Measurements from ENCODE around the gene PEMT. TPM values are rescaled to one million over a fixed set of nuclear protein-coding genes. Genes with fewer than 3 reads are reported as not detected.

The PEMT gene
- total and polyA plus RNA-seq, 2 of the 8 experiments (the other 6 are each of a cell fraction or from before 2014, with no cell fraction given): 42.0 to 118 TPM

- no peaks in the 10 kb centered on the region for H3K79me2 ChIP-seq (ENCODE audit: control insufficient read depth in 1 of 2, insufficient read depth in 2 of 2, low read length in 2 of 2)
- FAIRE-seq: no peak
- no peak overlapping the region for H3K14ac ChIP-seq (ENCODE audit: insufficient read length)
- no peaks in the 10 kb centered on the region for H3K36me3 ChIP-seq (ENCODE audit: control insufficient read depth in 2 of 4, insufficient read depth in 4 of 4, low read length in 3 of 4)
- H4K8ac ChIP-seq (ENCODE audit: extremely low read depth, insufficient read depth, low read length): no peak overlapping the region
- 0 out of 2 replicates have a peak overlapping the region, but pooled peaks have one; percentile 35 for H2BK12ac ChIP-seq (ENCODE audit: low read depth, low read length)
- H2BK20ac ChIP-seq (ENCODE audit: low read length): no peak overlapping the region
- no peak overlapping the region for H2AK5ac ChIP-seq (ENCODE audit: low read depth, low read length)
- H3K4me2 ChIP-seq (ENCODE audit: insufficient read depth in 1 of 2, low read depth in 2 of 2, low read length in 2 of 2): no peak overlapping the region
- H4K91ac ChIP-seq (replicated peaks; ENCODE audit: insufficient read length, low read length): no peak overlapping the region
- H3K4ac ChIP-seq (replicated peaks; ENCODE audit: insufficient read length, low read depth, low read length): no peak overlapping the region
- peaks cover 6% of the 10 kb centered on the region; the same call in 1 of the 2 replicates for H3K23me2 ChIP-seq (ENCODE audit: low read depth, low read length)
- no peak overlapping the region for H4K5ac ChIP-seq (ENCODE audit: insufficient read length, low read depth, low read length)
- H2BK5ac ChIP-seq (ENCODE audit: low read depth, low read length): no peak overlapping the region
- ChIA-PET CTCF (ENCODE audit: partially characterized antibody) (interaction anchor here (0.8 to 6.4 kb wide), 9 partner anchors 9 to 146 kb away, joined by 3 to 47 read pairs (median 4); no protein-coding TSS in a partner anchor), POLR2A (ENCODE audit: partially characterized antibody) (no interaction called here)
- H3K56ac ChIP-seq (replicated peaks; ENCODE audit: insufficient read length, low read depth, low read length): no peak overlapping the region
- H3K27me3 ChIP-seq (replicated peaks in 1 of 4; ENCODE audit: control insufficient read depth in 3 of 4, extremely low read depth in 1 of 4, insufficient read depth in 3 of 4, low read length in 3 of 4): peaks cover 0 to under 1% (median under 1%) of the 10 kb centered on the region in 4 experiments; a peak in 5 of 7 replicates
- H3K4me1 ChIP-seq (replicated peaks in 1 of 4; ENCODE audit: control insufficient read depth in 3 of 4, insufficient read depth in 4 of 4, low read length in 3 of 4): peaks cover 0 to 8% (median 5%) of the 10 kb centered on the region in 4 experiments; a peak in 6 of 7 replicates
- no peaks in the 10 kb centered on the region for H4K20me1 ChIP-seq (replicated peaks in 1 of 2; ENCODE audit: control insufficient read depth in 1 of 2, insufficient read depth in 2 of 2, low read length in 2 of 2)
- H3K4me3 ChIP-seq (ENCODE audit: extremely low read depth in 1 of 4, insufficient read depth in 2 of 4, low read depth in 3 of 4, low read length in 4 of 4): no peak overlapping the region
- whole genome bisulfite sequencing, 2 experiments (ENCODE audit: extremely low coverage in 1 of 2, insufficient coverage in 1 of 2, insufficient read length in 1 of 2, insufficient replicate concordance in 2 of 2, low coverage in 1 of 2, low lambda C conversion rate in 2 of 2, missing lambda C conversion rate in 1 of 2): 63% methylated on average over 14 of the region's 14 CpGs; no CpG with 5 or more reads in 1 of the 2 experiments
- H2BK15ac ChIP-seq (ENCODE audit: low read length): no peak overlapping the region
- no peak overlapping the region for H3K18ac ChIP-seq (ENCODE audit: extremely low read depth, low read length)
- no peaks in the 10 kb centered on the region for H3K79me1 ChIP-seq (ENCODE audit: low read depth, low read length)
- H3K23ac ChIP-seq (ENCODE audit: insufficient read length): no peak overlapping the region
- H2AFZ ChIP-seq (ENCODE audit: low read length): no peak overlapping the region
- H3K9me3 ChIP-seq (ENCODE audit: insufficient read depth in 2 of 2, low read depth in 1 of 2, low read length in 1 of 2): no peaks in the 10 kb centered on the region
- no peak overlapping the region for H3K27ac ChIP-seq (ENCODE audit: low read depth, low read length)
- DNase-seq (ENCODE audit: low read depth in 1 of 2, low spot score in 2 of 2): no peak
- no peak overlapping the region for H2BK120ac ChIP-seq (replicated peaks; ENCODE audit: low read depth, low read length)
- no peak overlapping the region for H3K9ac ChIP-seq (replicated peaks in 1 of 4; ENCODE audit: extremely low read depth in 1 of 4, low read depth in 3 of 4, low read length in 3 of 4)
- TF ChIP-seq EZH2 (IDR thresholded peaks at IDR 0.05; ENCODE audit: low read depth, low read length, severe bottlenecking) (no peak), CTCF (IDR thresholded peaks at IDR 0.05; ENCODE audit: control extremely low read depth in 1 of 3, insufficient read depth in 1 of 3, low read depth in 1 of 3, low read length in 3 of 3) (peak; percentile 32 to 35 (median 32); a peak in 3 of 4 replicates), YY1 (IDR thresholded peaks at IDR 0.05; ENCODE audit: low read depth, low read length) (no peak), RAD21 (IDR thresholded peaks at IDR 0.05 in 1 of 2, conservative IDR thresholded peaks at IDR 0.05 in 1 of 2; ENCODE audit: low read depth in 2 of 2, low read length in 2 of 2) (peak; percentile 22 to 35)
Measured at GRCh38 chr17:17500999-17501605, 90.4 kb downstream of the PEMT start.

Data from H1 (cell line).